Left hindlimb (tissue), 1 donor: ENCODE data around the gene CPTP.
A peak's percentile ranks its signal among the peaks of the same experiment; 100 is the strongest.
"Not testable (repeated sequence)": the region's sequence is repeated elsewhere in the genome, so short reads cannot be mapped to it uniquely, and the experiment has no call there.

Source experiments
- DNase-seq: peaks from one replicate; pipeline ENCODE4 v3.0.0-alpha.2; 2018

The CPTP gene

DNA sequence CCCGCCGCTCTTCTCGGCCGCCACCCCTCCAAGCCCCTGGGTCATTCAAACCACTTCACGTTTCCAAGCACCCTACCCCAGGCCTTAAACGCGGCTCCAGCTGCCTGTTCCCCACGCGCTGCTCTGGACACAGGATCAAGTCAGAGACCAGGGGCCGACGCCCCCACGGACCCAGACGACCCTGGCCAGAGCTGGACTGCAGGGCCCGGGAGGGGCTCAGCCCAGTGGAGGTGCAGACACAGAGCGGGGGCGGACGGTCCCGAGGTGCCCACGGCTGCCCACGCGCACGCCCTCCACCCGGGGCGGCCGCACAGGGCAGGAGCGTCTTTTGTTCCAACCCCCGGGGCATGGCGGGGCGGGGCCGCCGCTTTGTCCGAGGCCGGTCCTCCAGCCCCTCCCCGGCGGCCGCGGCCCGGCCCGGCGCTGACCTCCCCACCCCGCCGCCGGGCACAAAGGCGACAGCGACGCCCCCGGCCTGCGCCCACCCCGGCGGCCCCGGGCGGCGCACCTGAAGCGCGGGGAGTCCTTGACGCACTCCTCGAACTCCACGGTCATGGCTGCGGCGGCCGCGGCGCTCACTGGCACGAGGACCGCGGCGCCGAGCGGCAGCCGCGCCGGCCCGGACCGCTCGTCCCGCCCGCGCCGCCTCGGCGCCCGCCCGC lies 17.2 kb upstream of the CPTP start:
- DNase-seq = no peak

DNA sequence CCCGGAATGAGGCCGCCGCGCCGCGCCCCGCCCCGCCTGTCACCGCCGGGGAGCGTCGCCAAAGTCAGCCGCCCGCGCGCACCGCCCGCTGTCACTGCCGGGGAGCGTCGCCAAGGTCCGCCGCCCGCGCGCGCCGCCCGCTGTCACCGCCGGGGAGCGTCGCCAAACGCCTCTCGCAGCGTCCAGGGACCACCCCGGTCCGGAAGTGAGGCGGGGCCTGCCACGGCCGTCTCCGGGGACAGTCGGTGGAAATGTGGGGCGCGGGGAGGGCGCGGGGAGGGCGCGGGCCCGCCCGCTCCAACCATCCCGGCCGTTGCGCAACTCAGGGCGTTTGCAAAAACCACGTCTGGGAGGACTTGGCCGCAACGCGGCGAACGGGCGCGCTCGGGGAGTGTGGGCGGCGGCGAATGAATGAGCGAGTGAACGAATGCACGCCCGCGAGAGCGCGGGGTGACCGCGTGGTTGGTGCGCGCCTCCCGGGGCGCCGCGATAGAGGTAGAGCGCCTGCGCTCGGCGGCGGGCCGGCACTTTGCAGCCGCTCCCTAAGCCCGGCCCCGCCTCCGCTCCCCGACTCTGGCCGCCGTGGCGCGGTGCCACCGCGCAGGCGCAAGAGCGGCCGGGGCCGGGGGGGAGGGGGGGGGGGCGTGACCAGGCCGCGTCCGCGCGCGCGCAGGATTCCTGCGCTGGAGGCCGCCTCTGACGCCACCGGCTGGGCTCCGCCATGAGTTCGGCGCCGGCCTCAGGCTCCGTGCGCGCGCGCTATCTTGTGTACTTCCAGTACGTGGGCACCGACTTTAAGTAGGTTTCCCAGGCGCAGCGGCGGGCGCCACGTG lies 16.5 kb upstream of the CPTP start, which contains the start of the genes ACAP3 and PUSL1:
ACAP3 (minus strand) TSS at position 8 of the 833 bp plus-strand sequence. CDS start 115 bp downstream, outside the sequence.
PUSL1 (plus strand) TSS at position 675 of the 833 bp plus-strand sequence; CDS start at position 722, 47 bp downstream.
- DNase-seq = peak; percentile 94

DNA sequence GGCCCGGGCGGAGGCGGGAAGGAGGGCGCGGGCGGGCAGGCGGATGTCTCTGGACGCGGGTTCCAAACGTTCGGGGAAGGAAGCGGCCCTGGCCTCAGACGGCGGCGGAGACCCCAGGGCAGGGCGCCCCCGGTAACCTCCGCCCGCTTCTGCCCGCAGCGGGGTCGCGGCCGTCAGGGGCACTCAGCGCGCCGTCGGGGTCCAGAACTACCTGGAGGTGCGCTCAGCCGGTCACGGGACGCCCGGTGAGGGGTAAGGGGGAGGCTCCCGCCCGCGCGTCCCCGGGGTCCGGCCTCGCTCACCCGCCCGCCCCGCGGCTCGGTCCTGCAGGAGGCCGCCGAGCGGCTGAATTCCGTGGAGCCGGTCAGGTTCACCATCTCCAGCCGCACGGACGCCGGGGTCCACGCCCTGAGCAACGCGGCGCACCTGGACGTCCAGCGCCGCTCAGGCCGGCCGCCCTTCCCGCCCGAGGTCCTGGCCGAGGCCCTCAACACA lies 15.8 kb upstream of the CPTP start:
- DNase-seq = no peak

DNA sequence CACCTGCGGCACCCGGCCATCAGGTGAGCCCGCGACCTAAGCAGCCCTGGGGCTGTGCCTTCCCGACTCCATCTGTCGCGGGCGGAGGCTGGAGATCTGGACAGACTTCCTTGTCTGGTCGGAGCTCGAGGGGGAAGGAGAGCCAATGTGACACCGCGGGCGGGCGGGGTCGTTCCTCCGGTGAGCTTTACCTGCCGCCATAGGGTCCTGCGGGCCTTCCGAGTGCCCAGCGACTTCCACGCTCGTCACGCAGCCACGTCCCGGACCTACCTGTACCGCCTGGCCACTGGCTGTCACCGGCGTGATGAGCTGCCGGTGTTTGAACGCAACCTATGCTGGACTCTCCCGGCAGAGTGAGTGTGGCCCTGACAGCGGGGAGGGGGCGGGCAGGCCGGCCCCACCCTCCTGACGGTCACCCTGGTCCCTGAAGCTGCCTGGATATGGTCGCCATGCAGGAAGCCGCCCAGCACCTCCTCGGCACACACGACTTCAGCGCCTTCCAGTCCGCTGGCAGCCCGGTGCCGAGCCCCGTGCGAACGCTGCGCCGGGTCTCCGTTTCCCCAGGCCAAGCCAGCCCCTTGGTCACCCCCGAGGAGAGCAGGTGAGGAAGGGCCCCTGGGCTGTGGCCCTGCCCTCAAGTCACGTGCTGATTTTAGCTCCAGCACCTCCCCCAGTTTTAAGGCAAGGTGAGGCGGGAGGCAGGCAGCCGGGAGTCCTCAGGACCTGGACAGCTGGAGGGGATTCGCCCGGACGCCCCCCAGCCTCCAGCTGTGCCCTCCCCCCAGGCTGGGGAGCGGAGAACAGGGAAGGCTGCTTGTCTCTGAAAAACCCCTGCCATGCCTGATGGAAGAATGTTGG lies 15.1 kb upstream of the CPTP start:
- DNase-seq = no peak

DNA sequence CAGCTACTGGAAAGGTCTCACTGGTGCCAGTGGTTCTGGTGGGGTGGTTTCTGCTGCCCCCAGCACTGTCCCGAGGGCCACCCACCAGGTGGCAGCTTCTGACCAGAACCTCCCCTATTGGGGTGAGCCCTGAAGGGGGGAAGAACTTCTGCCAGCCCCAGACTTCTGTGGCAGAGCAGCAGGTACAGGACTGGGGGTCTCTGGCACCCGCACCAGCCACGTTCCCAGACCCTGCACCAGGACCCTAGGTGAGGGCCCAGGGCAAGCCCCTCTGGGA lies 14.6 kb upstream of the CPTP start:
- no peak for DNase-seq

DNA sequence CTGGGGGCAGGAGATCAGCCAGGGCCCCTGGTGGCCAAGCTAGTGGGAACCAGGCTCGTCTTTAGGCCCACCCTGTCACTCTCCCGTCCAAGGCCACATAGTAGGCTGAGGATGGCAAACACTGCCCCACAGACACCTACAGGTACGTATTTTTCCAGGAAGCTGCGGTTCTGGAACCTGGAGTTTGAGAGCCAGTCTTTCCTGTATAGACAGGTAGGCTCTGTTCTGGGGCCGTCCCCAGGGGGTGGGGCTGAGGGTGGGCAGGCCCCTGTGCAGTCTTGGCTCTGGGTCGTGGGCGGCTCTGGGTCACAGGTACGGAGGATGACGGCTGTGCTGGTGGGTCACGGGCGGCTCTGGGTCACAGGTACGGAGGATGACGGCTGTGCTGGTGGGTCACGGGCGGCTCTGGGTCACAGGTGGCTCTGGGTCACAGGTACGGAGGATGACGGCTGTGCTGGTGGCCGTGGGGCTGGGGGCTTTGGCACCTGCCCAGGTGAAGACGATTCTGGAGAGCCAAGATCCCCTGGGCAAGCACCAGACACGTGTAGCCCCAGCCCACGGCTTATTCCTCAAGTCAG lies 14.0 kb upstream of the CPTP start:
- no peak for DNase-seq

DNA sequence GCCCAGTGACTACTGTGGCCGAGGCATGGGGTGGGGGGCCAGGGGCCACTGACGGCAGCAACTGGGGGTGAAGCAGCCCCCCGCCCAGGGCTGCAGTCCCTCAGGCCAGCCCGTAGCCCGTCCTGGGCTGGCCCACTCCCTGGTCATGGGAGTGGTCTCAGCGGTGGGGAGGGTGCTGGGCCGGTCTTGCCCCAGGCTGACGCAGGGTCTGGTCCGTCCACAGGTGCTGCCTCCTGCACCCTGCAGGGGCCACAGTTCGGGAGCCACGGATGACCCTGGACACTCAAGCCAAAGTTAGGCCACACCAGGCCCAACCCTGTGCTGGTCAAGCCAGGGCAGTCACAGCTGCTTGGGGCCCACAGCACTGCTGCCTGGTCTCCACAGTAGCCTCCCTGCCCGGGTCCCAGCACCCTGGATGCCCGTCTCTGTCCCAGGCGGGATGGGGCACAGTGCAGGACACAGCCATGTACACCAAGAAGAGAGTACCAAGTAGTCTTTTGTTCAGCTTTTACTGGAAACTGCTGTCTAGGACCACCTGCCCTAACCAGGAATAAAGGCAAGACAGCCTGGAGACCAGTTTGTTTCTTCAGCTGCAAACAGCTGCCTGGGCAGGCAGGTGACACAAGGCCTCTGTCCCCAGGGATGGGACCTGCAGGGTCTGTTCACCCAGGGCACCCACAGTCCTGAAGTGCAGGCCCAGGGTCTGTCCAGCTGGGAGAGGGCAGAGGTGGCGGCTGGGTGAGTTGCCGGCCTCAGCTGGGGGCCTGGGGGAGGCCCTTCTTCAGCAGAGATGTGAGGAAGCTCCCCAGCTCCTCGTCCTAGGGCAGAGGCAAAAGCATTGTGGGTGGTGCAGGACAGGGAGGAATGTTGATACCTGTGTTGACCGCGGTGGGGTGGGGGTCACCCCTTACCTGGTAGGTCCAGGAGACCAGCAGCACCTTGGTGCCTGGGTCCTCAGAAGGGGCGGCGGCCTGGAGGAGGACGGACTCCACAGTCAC lies 13.2 kb upstream of the CPTP start:
- no peak for DNase-seq

DNA sequence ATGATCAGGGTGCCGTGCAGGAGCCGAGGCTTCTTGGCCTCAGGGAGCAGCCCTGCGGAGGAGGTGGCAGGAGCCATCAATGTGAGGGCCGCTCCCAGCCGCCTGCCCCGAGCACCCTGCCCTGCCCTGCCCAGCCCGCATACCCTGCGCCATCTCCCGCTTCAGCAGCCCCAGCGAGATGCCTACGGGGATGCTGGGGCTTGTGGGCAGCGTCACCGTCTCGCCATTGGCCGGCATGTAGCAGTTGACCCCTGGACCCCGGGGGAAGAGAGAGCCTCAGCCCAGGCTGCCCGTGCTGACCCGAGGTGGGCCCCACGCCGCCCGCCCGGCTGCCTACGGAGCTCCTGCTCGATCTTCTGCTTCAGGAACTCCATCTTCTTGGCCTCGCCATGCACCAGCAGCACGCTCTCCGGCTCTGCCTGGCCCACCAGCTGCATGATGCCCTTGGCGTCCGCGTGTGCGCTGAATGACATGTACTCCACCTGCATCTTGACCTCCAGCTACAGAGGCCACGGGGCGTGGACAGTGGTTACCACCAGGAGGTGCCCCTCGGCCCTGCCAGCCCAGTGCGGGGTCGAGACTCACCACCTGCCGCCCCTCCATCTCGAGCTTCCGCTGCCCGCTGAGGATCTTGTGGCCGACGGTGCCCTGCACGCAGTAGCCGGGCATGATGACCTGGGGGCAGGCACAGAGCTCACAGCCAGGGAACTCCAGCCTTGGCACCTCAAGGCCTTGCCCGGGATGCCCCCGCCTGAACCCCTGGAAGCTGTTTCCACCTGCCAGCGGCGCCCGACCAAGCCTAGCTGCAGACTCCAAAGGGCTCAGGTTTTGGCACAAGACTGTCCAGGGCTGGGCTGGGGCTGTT lies 11.9 kb upstream of the CPTP start:
- no peak for DNase-seq

DNA sequence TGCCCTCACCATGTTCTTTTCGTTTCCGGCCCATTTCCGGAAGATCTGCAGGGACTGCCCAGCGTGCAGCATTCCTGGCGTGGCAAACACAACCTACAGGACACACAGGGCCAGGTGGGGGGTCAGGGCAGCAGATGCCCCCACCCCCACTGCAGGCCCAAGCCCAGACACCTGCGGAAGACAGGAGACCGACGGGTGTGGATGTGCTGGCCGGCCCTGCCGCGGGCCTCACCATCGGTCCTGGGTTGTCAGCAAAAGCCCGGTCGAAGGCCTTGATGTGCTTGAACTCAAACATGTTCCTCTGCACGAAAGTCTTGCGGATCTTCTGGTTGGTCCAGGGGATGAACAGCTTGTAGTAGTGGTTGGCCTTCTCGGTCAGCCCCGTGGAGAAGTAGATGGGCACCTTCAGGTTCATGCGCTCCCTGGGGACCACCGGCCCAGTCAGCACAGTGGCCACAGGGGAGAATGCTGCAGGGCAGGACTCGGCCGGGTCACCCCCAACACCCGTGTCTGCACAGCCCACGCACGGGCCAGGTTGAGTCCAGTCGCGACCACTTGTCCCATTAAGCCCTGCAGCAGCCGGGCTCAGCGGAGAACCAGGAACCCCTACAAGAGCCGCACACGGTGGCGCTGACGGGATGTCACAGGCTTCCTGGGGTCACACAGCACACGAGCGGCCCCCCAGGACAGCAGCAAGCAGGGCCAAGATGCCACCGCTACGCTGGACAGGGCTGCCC lies 10.9 kb upstream of the CPTP start:
- DNase-seq = no peak

DNA sequence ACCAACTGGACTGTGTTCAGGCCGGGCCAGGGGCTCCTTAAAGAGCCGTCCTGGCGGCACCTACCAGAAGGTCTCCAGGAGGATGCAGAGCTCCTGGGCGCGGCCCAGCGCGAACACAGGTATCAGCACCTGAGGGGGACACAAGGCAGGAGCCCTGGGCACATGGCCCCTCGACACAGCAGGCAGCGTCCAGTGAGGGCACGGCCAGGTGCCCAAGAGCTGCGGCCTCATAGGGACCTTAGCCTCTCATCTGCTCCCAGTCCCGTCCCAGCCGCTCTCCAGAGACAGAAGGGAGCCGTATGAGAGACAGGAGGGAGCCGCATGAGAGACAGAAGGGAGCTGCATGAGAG lies 10.4 kb upstream of the CPTP start:
- no peak for DNase-seq

DNA sequence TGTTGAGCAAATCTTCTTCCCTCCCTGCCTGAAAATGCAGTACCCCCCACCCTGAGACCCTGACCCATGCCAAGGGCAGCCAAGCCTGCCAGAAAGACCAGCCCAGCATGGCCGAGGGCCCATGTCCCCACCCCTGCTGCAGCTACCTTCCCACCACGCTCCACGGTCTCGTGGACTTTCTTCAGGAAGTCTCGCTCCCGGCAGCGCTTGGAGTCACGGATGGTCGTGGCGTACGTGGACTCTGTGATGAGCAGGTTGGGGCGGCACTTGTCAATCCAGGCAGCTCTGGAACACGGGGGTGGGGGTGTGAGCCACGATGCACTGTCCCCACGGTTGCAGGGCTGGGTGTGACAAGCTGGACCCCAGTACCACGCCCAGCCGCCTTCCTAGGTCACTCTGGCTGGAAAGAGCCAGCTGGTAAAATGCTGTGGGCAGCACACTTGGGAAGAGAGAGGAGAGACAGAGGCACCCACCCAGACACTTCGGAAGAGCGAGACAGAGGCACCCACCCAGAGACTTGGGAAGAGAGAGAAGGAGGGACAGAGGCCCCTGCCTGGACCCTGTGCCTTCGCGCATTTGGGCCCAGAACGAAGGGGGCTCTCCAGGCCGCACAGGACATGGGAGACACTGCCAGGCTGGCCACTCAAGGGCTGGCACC lies 9.8 kb upstream of the CPTP start:
- DNase-seq = no peak

DNA sequence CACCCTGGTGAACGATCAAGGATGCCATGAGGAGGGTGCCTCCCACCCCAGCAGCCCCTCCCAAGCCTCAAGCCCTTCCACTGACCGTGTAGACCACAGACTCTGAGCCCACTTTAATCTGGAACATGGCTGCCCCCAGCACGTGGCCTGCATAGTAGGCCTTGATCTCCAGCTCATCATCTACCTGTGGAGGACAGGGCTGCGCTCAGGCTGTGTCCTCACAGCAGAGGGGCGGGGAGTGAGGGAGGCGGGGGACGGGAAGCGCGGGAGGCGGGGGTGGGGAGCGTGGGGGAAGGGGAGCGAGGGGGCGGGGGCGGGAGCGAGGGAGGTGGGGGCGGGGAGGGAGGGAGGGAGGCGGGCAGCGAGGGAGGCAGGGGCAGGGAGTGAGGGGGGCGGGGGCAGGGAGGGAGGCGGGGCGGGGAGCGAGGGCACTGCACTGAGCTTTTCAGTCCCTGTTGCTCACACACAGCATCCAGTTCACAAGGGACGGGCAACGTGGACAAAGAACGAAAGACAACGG lies 9.1 kb upstream of the CPTP start:
- DNase-seq = no peak

DNA sequence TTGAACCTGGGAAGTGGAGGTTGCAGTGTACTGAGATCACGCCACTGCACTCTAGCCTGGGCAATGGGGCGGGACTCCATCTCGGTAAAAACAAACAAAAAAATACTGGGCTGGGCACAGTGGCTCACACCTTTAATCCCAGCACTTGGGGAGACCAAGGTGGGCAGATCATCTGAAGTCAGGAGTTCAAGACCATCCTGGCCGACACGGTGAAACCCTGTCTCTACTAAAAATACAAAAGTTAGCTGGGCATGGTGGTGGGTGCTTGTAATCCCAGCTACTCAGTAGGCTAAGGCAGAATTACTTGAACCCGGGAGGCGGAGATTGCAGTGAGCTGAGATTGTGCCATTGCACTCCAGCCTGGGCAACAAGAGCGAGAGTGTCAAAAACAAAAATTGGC lies 8.4 kb upstream of the CPTP start:
- DNase-seq = not testable (repeated sequence)

DNA sequence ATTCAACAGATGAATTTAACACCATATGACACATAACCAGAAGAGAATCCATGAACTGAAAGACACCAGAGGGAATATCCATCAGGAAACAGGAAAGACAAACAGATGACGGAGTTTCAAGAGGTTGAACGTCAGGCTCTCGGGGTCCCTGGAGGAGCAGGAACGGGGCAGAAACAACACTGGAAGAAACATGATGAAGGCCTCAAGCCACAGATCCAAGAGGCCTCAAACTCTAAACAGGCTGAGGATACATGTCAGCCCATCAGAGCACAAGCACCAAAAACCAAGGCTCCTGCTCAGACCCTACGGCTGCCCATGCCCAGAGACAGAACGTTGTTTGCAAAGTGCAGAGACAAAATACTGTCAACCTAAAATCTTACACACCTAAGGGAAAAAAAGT lies 7.2 kb upstream of the CPTP start:
- DNase-seq = no peak

DNA sequence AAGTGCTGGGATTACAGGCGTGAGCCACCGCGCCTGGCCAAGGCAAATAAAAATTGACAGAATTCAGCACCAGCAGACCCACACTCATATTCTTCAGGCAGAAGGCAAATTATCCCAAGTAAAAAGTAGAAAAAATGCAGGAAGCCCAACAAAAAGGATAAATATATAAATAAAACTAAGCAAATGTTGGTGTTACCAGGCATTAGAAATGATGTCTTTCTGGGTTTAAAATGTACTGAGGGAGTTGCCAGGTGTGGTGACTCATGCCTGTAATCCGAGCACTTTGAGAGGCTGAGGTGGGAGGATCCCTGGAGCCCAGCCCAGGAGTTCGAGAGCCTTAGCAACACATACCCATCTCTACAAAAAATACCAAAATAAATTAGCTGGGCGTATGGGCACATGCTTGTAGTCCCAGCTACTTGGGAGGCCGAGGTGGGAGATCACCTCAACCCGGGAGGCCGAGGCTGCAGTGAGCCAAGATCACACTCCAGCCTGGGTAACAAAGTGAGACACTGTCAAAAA lies 6.4 kb upstream of the CPTP start:
- peak; percentile 82 for DNase-seq

DNA sequence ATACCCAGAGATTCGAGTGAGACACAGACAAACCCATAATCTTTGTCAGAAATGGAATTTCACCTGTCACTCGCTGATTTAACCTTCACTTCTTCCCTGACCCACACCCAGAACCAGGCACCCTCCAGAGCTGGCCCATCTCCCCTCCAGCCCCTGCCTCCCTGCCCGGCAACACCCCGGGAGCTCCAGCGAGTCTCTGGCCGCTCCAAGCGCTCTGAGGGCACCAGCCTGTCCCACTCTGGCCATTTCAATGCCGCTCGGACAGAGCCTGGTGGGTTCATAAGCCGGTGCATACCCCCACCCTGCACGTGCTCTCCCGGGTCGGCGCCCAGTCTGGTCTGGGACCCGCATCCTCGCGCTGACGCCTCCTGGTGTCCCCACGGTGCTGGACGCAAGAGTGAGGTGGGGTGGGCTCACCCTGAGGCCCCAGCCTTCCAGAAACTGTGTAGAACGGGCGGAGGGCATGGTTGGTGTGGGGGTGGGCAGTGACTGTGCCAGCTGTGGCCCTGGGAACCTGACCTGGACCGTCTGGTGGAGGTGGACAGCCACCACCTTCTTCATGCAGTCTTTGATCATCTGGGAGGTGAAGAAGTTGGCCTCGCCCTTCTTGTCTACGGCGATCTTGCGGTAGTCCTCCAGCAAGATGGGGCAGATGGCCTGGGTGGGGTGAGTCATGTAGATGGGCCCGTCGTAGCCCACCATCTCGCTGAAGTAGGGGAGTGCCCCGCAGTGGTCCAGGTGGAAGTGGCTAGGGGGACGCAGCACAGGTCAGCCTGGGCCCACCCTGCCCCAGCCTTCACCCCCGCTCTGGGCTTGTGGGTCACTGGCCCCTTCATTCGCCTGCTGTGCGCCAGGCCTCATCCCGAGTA lies 5.6 kb upstream of the CPTP start:
- DNase-seq = no peak

DNA sequence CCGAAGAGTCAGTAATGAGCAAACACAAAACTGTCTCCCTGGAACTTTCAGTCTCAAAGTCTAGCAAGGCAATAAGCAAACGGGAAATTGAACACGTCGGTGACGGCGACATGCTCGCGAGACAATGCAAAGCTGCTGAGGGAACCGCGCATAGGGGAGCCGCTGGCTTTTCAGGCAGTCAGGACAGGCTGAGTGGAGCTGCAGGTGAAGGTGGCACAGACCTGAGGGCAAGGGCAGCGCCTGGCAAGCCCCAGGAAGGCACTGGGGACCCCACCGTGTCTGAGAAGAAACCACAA lies 5.0 kb upstream of the CPTP start:
- no peak for DNase-seq
